ENCODE results near the gene ITGA5. TPM values are rescaled to one million over a fixed set of nuclear protein-coding genes. Genes with fewer than 3 reads are reported as not detected.

Gene ITGA5
- total RNA-seq, 1 donor from 2014 or later: 317 TPM

GRCh38 chr12:54368025-54368708 lies 50.9 kb downstream of the ITGA5 start:
- H3K9me3 ChIP-seq (ENCODE audit: insufficient read depth, low read depth, low read length): no peaks in the 10 kb centered on the region
- Mint-ChIP-seq H3K4me3 (ENCODE audit: unreplicated experiment) (peak overlapping the region; percentile 46), H3K27ac (ENCODE audit: unreplicated experiment) (peak overlapping the region; percentile 55), H3K36me3 (ENCODE audit: low read depth, unreplicated experiment) (peaks cover 8% of the 10 kb centered on the region), H3K9me3 (ENCODE audit: unreplicated experiment) (no peaks in the 10 kb centered on the region), H3K27me3 (ENCODE audit: low read depth, unreplicated experiment) (peaks cover 2% of the 10 kb centered on the region), H3K4me1 (ENCODE audit: low read depth, unreplicated experiment) (peaks cover 18% of the 10 kb centered on the region)
- no peak overlapping the region for H3K4me3 ChIP-seq (ENCODE audit: insufficient read depth, low read depth, low read length)
- peak overlapping the region; percentile 60 for H3K9ac ChIP-seq (ENCODE audit: low read length)
- DNase-seq (ENCODE audit: low read depth) (no peak), FAIRE-seq (no peak)
- H4K20me1 ChIP-seq (ENCODE audit: insufficient read depth, low read length): no peaks in the 10 kb centered on the region
- H2AFZ ChIP-seq (ENCODE audit: low read depth, low read length): peak overlapping the region; percentile 73
- H3K27me3 ChIP-seq (ENCODE audit: insufficient read depth, low read length): no peaks in the 10 kb centered on the region
- no peak overlapping the region for H3K27ac ChIP-seq (ENCODE audit: low read depth, low read length)
- H3K36me3 ChIP-seq (ENCODE audit: insufficient read depth, low read length): no peaks in the 10 kb centered on the region
- no peak for TF ChIP-seq EZH2 (IDR thresholded peaks at IDR 0.05; ENCODE audit: insufficient read depth, low read length)
- TF ChIP-seq CTCF (IDR thresholded peaks at IDR 0.05; ENCODE audit: insufficient read depth, low read depth, low read length): no peak
- no peaks in the 10 kb centered on the region for H3K79me2 ChIP-seq (ENCODE audit: insufficient read depth, low read length)
- peak overlapping the region; percentile 89 for H3K4me2 ChIP-seq (ENCODE audit: low read length)
- peaks cover 16% of the 10 kb centered on the region for H3K4me1 ChIP-seq (ENCODE audit: insufficient read depth, low read length)

- no peak for TF ChIP-seq CTCF (IDR thresholded peaks at IDR 0.05; ENCODE audit: insufficient read depth, low read depth, low read length)
- TF ChIP-seq EZH2 (IDR thresholded peaks at IDR 0.05; ENCODE audit: insufficient read depth, low read length): no peak
- no peaks in the 10 kb centered on the region for H3K27me3 ChIP-seq (ENCODE audit: insufficient read depth, low read length)
- no peaks in the 10 kb centered on the region for H3K36me3 ChIP-seq (ENCODE audit: insufficient read depth, low read length)
- no peak within 1 kb of the TSS for H3K9ac ChIP-seq (ENCODE audit: low read length)
- no peaks in the 10 kb centered on the region for H4K20me1 ChIP-seq (ENCODE audit: insufficient read depth, low read length)
- H3K9me3 Mint-ChIP-seq (ENCODE audit: unreplicated experiment): no peaks in the 10 kb centered on the region
- H3K4me1 ChIP-seq (ENCODE audit: insufficient read depth, low read length): peaks cover 28% of the 10 kb centered on the region
- peaks cover 1% of the 10 kb centered on the region for H3K36me3 Mint-ChIP-seq (ENCODE audit: low read depth, unreplicated experiment)
- FAIRE-seq (no peak), DNase-seq (ENCODE audit: low read depth) (no peak)
- peaks cover 22% of the 10 kb centered on the region for H3K4me1 Mint-ChIP-seq (ENCODE audit: low read depth, unreplicated experiment)
- H3K4me2 ChIP-seq (ENCODE audit: low read length): no peak within 1 kb of the TSS
- H3K9me3 ChIP-seq (ENCODE audit: insufficient read depth, low read depth, low read length): no peaks in the 10 kb centered on the region
- H3K27ac ChIP-seq (ENCODE audit: low read depth, low read length): no peak within 1 kb of the TSS
- no peak within 1 kb of the TSS for H2AFZ ChIP-seq (ENCODE audit: low read depth, low read length)
- H3K27me3 Mint-ChIP-seq (ENCODE audit: low read depth, unreplicated experiment): peaks cover 6% of the 10 kb centered on the region
- H3K4me3 ChIP-seq (ENCODE audit: insufficient read depth, low read depth, low read length): no peak within 1 kb of the TSS
- no peak within 1 kb of the TSS for H3K27ac Mint-ChIP-seq (ENCODE audit: unreplicated experiment)
- no peaks in the 10 kb centered on the region for H3K79me2 ChIP-seq (ENCODE audit: insufficient read depth, low read length)
- no peak within 1 kb of the TSS for H3K4me3 Mint-ChIP-seq (ENCODE audit: unreplicated experiment)
Observed at GRCh38 chr12:54364413-54364812, 54.7 kb downstream of the ITGA5 start, which contains the start of gene GPR84. TSS of gene GPR84 (minus strand) at chr12:54364486. CDS start at chr12:54363851, 635 bp downstream.

- no peaks in the 10 kb centered on the region for H3K27me3 ChIP-seq (ENCODE audit: insufficient read depth, low read length)
- H3K36me3 ChIP-seq (ENCODE audit: insufficient read depth, low read length): no peaks in the 10 kb centered on the region
- H3K9me3 Mint-ChIP-seq (ENCODE audit: unreplicated experiment): no peaks in the 10 kb centered on the region
- H3K27ac ChIP-seq (ENCODE audit: low read depth, low read length): no peak overlapping the region
- no peaks in the 10 kb centered on the region for H3K9me3 ChIP-seq (ENCODE audit: insufficient read depth, low read depth, low read length)
- peaks cover 23% of the 10 kb centered on the region for H3K4me1 ChIP-seq (ENCODE audit: insufficient read depth, low read length)
- no peak overlapping the region for H3K9ac ChIP-seq (ENCODE audit: low read length)
- no peak for DNase-seq (ENCODE audit: low read depth)
- no peaks in the 10 kb centered on the region for H3K79me2 ChIP-seq (ENCODE audit: insufficient read depth, low read length)
- no peak for FAIRE-seq
- H3K4me2 ChIP-seq (ENCODE audit: low read length): no peak overlapping the region
- TF ChIP-seq EZH2 (IDR thresholded peaks at IDR 0.05; ENCODE audit: insufficient read depth, low read length): no peak
- no peak for TF ChIP-seq CTCF (IDR thresholded peaks at IDR 0.05; ENCODE audit: insufficient read depth, low read depth, low read length)
- H3K4me3 ChIP-seq (ENCODE audit: insufficient read depth, low read depth, low read length): no peak overlapping the region
- H3K36me3 Mint-ChIP-seq (ENCODE audit: low read depth, unreplicated experiment): peaks cover 1% of the 10 kb centered on the region
- H3K4me1 Mint-ChIP-seq (ENCODE audit: low read depth, unreplicated experiment): peaks cover 19% of the 10 kb centered on the region
- peaks cover 6% of the 10 kb centered on the region for H3K27me3 Mint-ChIP-seq (ENCODE audit: low read depth, unreplicated experiment)
- H3K27ac Mint-ChIP-seq (ENCODE audit: unreplicated experiment): no peak overlapping the region
- no peak overlapping the region for H2AFZ ChIP-seq (ENCODE audit: low read depth, low read length)
- no peaks in the 10 kb centered on the region for H4K20me1 ChIP-seq (ENCODE audit: insufficient read depth, low read length)
- no peak overlapping the region for H3K4me3 Mint-ChIP-seq (ENCODE audit: unreplicated experiment)
Observed at GRCh38 chr12:54363618-54364017, 55.4 kb downstream of the ITGA5 start.
